ENCODE results near the gene KDM2A.

The KDM2A gene

DNA sequence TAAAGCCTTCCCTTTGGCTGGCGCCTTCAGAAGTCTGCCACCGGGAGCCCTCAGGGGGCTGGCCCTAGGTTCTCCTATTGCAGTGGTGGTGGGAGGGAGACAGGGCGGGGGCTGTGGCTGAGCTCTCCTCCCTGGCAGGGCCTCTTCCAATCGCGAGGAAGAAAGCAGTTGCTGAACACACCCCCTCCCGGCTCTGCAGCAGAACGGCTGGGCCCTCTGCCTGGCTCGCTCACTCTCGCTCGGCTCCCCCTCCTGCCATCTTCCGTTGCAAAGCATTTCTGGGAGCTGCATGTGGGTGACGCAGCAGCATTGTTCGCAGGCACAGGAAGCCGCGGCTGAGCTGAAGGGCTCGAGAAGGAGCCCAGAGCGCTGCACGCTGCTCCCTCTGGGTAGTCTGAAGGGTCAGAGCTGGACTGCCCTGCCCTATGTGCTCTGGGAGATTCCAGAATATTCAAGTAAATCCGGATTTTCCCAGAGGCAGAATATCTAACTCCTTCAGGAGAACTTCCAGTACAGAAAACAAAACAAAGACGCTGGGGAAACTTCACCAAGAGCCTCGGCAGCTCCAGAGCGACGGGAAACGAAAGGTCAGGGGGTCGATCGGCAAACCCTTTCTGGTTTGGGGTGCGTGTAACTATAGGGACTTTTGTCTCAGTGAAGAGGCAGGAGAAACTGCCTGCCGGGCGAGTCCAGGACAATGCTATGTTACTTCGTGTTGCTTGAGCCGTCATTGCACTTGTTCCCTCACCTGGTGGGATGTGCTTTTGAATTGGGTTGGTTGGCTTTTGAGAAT lies 120.9 kb downstream of the KDM2A start:
- peak; percentile 99 for DNase-seq

GRCh38 chr11:67240576-67241389 lies 121.7 kb downstream of the KDM2A start:
- peak; percentile 85 for DNase-seq

- DNase-seq: no peak
Observed at GRCh38 chr11:67242548-67242947, 123.5 kb downstream of the KDM2A start.

DNA sequence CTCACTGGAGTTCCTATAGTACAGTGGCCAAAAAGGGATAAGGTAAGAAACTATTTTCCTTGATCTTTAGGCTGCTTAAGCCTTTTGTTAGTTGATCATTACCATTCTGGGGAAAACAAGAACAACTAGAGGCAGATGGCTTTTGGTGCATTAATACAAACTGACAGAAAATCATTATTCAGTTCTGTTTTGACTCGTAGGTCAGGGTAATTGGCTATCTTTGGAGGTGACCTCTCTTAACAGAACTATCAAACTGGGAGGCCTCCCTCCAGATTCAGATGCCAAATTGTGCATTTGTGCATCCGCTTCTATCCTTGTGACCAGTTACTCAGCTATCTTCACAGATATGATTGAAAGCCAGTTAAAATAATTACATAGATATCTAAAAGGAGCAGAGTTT lies 124.0 kb downstream of the KDM2A start:
- DNase-seq: no peak

DNA sequence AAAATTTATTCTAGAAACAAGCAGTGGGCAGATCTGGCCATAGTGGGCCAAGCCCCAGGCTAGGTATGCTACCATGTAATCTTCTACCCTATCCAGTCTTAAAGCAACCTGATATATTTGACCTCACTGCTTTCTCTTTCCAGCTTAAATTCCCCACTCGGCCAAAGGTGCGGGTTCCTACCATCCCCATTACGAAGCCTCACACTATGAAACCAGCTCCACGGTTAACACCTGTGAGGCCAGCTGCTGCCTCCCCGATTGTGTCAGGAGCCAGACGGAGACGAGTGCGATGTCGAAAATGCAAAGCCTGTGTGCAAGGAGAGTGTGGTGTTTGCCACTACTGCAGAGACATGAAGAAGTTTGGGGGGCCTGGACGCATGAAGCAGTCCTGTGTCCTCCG lies 126.0 kb downstream of the KDM2A start:
- DNase-seq: no peak

GRCh38 chr11:67247946-67248550 lies 129.0 kb downstream of the KDM2A start:
- no peak for DNase-seq

GRCh38 chr11:67248653-67249052 lies 129.6 kb downstream of the KDM2A start:
- no peak for DNase-seq

- no peak for DNase-seq
Observed at GRCh38 chr11:67250059-67251043, 131.3 kb downstream of the KDM2A start.

DNA sequence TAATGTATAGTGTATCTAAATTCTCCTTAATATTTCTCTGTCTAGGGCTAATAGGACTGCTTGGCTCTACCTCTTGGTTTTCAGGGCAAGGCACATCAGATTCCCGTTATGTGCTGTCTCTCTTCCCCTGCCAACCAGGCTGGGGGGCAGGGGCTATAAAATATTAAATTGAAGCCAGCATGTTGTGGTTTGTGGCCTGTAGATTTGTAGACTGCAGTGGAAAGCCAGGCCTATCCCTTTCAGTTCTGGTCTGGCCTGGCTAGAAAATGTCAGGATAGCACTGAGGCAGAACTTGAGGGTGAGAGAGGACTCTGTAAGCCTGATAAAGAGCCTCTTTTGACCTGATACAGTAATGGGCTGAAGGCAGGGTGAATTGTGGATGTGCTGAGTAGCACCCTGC lies 132.8 kb downstream of the KDM2A start:
- no peak for DNase-seq

DNA sequence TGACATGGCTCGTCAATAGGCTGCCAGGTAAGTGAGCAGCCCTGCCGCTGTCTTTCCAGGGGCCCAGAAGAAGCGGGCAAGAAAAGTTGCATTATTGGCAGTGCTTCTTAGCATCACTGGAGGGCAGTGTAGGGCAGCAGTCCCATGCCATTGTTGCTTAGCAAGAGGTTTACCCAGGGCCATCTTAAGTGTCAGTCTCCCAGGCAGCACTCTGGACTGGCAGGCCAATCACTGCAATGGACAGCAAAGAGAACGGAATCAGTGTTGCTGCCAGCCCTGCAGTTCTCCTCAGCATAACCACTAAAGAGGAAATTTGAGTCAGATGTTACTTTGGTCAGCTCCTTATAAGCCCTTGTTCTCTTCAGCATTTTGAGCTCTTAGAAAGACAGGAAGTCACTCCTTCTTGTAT lies 133.8 kb downstream of the KDM2A start:
- DNase-seq: peak; percentile 89

DNA sequence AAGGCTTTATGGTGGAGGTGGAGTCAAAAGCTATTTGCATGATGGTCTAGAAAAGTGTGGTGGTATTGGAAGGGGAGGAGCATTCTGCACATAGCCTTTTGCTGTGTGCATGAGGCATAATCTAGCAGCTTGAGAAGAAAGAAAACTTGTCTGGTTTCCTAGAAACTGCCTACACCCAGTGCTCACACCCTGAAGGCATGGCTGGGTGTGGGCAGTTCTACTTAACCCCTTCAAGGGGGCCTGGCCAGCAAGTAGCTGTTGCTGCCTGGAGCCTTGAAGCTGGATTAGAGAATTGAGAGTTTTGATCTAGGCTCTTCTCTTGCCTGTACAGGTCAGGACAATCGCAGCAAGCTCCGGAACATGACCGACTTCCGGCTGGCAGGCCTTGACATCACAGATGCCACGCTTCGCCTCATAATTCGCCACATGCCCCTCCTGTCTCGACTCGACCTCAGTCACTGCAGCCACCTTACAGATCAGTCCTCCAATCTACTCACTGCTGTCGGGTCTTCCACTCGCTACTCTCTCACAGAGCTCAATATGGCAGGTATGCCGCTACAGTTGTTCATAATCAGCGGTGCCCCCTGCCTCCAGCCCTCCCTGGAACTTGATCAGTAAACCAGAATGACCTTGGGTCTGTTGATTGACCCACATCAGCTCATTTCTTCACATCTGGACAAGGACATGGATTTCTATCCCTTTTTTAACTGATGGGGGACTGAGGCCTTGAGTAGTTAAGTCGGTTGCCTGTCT lies 135.0 kb downstream of the KDM2A start:
- peak; percentile 88 for DNase-seq

DNA sequence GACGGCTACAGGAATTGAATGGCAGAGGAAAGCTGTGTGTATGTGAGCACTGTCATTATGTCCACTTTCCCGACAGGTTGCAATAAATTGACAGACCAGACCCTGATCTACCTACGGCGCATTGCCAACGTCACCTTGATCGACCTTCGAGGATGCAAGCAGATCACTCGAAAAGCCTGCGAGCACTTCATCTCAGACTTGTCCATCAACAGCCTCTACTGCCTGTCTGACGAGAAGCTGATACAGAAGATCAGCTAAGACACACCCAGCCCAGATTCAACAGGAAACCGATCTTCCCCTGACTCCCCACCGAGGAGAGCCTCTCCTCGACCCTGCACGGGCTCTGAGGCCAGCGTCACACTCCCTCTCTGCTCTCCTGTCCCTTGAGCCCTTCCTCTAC lies 135.7 kb downstream of the KDM2A start:
- peak; percentile 69 for DNase-seq

GRCh38 chr11:67255353-67255752 lies 136.3 kb downstream of the KDM2A start:
- DNase-seq: no peak

GRCh38 chr11:67255864-67256263 lies 136.8 kb downstream of the KDM2A start:
- DNase-seq: no peak

DNA sequence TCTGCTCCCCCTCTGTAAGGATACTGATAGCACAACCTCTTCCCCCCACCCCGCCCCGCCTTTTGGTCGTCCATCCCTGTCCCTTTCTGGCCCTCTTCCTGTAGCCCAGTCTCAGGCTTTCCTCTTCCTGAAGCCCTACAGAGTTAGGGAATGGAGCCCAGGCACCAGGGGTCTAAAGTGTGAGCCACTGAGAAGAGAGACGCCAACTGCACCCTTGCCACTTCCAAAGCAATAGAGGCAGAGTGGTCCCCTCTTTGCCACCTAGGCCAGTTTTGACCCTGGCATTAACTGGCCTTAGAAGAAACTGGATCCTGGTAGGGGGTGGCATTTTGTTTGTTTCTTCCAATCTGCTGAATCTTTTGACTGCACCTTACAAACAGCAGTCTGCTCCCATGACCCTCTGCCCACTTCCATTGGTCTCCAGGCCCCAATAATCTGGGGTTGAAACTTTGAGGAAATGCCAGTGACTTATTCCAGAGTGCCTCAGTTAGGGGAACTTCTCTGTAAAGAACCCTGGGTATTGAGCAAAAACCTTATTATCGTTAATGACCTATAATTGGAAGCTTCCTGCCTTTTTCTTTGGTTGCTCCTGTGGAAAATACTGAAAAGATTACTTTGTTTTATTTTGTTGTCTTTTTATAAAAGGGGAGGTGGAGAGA lies 137.5 kb downstream of the KDM2A start:
- DNase-seq: no peak

GRCh38 chr11:67260406-67260805 lies 141.3 kb downstream of the KDM2A start:
- DNase-seq: no peak

DNA sequence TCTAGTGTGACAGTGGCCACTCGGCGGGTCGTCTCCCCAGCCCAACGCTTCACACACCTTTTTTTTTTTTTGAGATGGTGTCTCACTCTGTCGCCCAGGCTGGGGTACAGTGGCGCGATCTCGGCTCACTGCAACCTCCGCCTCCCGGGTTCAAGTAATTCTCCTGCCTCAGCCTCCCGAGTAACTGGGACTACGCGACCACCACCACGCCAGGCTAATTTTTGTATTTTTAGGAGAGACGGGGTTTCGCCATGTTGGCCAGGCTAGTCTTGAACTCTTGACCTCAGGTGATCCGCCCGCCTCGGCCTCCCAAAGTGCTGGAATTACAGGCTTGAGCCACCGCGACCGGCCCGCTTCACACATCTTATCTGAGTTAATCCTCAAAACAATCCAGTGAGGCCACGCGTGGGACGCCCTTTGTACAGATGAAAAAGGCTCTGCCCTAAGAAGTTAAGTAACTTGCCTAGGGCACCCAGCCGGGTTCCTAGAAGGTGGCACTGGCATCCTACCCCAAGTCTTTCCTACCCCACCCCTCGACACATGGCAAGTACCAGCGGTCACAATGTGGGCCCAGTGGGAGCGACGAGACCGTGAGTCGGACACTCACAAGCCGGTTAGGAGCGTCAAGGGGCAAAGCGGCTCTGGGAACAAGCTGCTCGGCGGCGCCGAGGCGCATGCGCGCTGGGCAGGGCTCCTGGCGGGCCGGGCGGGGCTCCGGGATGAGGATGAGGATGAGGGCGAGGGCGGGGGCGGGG lies 142.0 kb downstream of the KDM2A start:
- DNase-seq: peak; percentile 66

DNA sequence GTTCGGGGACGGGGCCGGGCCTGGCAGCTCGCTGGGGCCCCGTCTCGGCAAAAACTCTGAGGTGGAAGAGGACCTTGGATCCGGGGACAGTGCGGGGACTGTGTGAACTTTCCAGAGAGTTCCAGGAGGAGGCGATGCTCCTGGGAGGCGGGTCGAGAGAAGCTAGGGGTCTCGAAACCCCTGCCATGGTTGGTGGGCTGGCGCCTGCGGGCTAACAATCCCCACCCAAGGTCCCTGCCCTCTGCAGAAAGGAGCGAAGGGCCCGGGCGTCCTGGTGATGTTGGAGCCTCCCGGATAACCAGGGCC lies 142.5 kb downstream of the KDM2A start:
- DNase-seq: no peak

DNA sequence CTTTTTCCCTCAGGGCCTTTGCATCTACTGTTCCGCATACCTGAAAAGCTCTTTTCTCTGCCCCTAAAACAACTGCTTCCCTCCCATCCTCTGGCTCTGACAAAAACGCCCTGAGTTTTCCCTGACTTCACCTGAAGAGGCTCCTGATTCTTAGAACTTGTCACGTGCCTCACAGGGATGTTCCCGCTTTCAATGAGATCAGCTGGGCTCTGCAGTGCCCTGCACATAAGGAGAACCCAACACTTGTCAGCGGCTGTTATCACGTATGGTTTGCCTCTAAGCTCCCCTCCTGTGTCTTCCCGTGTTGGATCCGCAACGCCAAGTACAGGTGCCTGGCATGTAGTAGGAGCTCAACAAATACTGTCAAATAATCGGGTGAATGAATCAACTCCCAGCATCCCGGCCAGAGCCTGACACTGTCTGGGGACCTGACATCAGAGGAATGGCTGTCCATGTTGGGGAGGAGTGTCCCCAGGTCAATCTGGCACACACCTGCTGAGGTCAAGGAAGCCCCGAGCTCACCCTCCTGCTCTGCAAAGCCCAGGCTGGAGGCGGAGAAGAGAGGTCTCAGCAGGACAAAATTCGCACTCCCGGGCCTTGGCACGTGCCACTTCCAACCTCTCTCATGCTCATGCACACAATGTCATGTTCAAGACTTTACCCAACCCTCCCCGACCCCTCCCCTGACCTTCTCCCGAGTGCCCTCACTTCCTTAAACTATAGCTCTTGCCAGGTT lies 143.1 kb downstream of the KDM2A start:
- no peak for DNase-seq

All from hematopoietic multipotent progenitor cell treated with erythropoietin and hydrocortisone succinate and interleukin-3 and kit ligand, for 6 days (in vitro differentiated cells).